GM12878 (cell line): ENCODE data around the gene TCF7L2. TPM values are rescaled to one million over a fixed set of nuclear protein-coding genes. Genes with fewer than 3 reads are reported as not detected.

ENCODE experiments used
- ATAC-seq: fragments of 200-7000 bp; cut with Tn5 transposase; 3 replicates; pipeline ENCODE4 v1.9.1; 2020; ENCODE audit warnings: mild to moderate bottlenecking, moderate library complexity
- BruUV-seq: library from RNA; stranded (reverse); fragments of 400-500 nt; replicated peaks from 2 replicates; lab custom pipeline; 2021; lab: Mats Ljungman, UMichigan
- CTCF ChIA-PET: fragments of 300-600 bp; sonication (Branson Sonifier 250); formaldehyde crosslinking; extraction: SDS; loops from one replicate; lab custom pipeline; 2021; ENCODE audit warnings: inconsistent platforms; lab: Yijun Ruan, JAX
- POLR2A ChIA-PET: fragments of 350-600 bp; formaldehyde crosslinking; extraction: SDS; loops from one replicate; lab custom pipeline; 2021; ENCODE audit warnings: inconsistent platforms; lab: Charles Lee
- RAD21 ChIA-PET: fragments of 300-600 bp; sonication (Branson Sonifier 250); formaldehyde crosslinking; loops from one replicate; lab custom pipeline; 2023; ENCODE audit warnings: antibody characterized with exemption; ENCODE audit not compliant: unreplicated experiment; lab: Charles Lee
- SMC1A ChIA-PET: fragments of 300-600 bp; sonication (Branson Sonifier 250); formaldehyde crosslinking; loops from one replicate; lab custom pipeline; 2023; ENCODE audit not compliant: unreplicated experiment, uncharacterized antibody; lab: Charles Lee
- DNase-seq: peaks from one replicate; pipeline ENCODE4 v3.0.0-alpha.2; 2011; ENCODE audit warnings: low read depth, low spot score
- FAIRE-seq: peaks from 3 replicates; lab custom pipeline; 2011; peaks lifted over from hg19 to GRCh38; lab: Jason Lieb, UNC
- H2AFZ ChIP-seq: 2 replicates; pipeline ENCODE4 v1.6.0; 2011; ENCODE audit warnings: low read depth, low read length, control low read depth; ENCODE audit not compliant: control insufficient read depth
- H3K27ac ChIP-seq: 2 replicates; pipeline ENCODE4 v1.5.1; 2011; ENCODE audit warnings: control low read depth; ENCODE audit not compliant: control insufficient read depth, insufficient read depth
- H3K27me3 ChIP-seq, 2 experiments: replicated peaks in 1 of 2; 2 replicates each; pipeline versions ENCODE4 v1.6.0 to v1.6.1; 2011; ENCODE audit warnings: low read length in 1 of 2; ENCODE audit not compliant: control insufficient read depth in 2 of 2, insufficient read depth in 2 of 2
- H3K36me3 ChIP-seq, 2 experiments: 2 replicates each; pipeline ENCODE4 v1.5.1; 2011; ENCODE audit warnings: low read length in 1 of 2; ENCODE audit not compliant: control insufficient read depth in 2 of 2, insufficient read depth in 2 of 2
- H3K4me1 ChIP-seq: 2 replicates; pipeline ENCODE4 v1.6.1; 2011; ENCODE audit warnings: mild to moderate bottlenecking, low read length, moderate library complexity, mixed read lengths; ENCODE audit not compliant: control insufficient read depth, insufficient read depth
- H3K4me2 ChIP-seq: 2 replicates; pipeline ENCODE4 v1.6.0; 2011; ENCODE audit warnings: control low read depth; ENCODE audit not compliant: control insufficient read depth, insufficient read depth
- H3K4me3 ChIP-seq: fragments of 200-600 bp; sonication (generic); 2 replicates; pipeline ENCODE4 v1.5.1; 2016
- H3K79me2 ChIP-seq: 2 replicates; pipeline ENCODE4 v1.6.0; 2011; ENCODE audit warnings: low read length; ENCODE audit not compliant: control insufficient read depth, insufficient read depth
- H3K9ac ChIP-seq: 2 replicates; pipeline ENCODE4 v1.8.0; 2011; ENCODE audit warnings: low read length, control low read depth, mixed read lengths; ENCODE audit not compliant: control insufficient read depth, insufficient read depth
- H3K9me3 ChIP-seq: replicated peaks from 3 replicates; pipeline ENCODE4 v1.5.1; 2011; ENCODE audit warnings: mild to moderate bottlenecking, low read length; ENCODE audit not compliant: control insufficient read depth, insufficient read depth
- H4K20me1 ChIP-seq: 2 replicates; pipeline ENCODE4 v1.6.0; 2011; ENCODE audit not compliant: control insufficient read depth, insufficient read depth
- CHD2 ChIP-seq: IDR thresholded peaks from 2 replicates; pipeline ENCODE4 v1.6.1; 2011; ENCODE audit warnings: low read depth, low read length, improper control_type of control experiment, borderline replicate concordance
- CUX1 ChIP-seq: IDR thresholded peaks from 2 replicates; pipeline ENCODE4 v1.6.1; 2012; ENCODE audit warnings: improper control_type of control experiment, low read depth, low read length; ENCODE audit not compliant: insufficient replicate concordance
- E2F8 ChIP-seq: fragments of 450-650 bp; IDR thresholded peaks from 2 replicates; pipeline ENCODE4 v1.6.1; 2018; ENCODE audit warnings: mild to moderate bottlenecking, low read depth, moderate library complexity; ENCODE audit not compliant: partially characterized antibody
- FOS ChIP-seq: IDR thresholded peaks from 3 replicates; pipeline ENCODE4 v1.6.1; 2011; ENCODE audit warnings: borderline replicate concordance; ENCODE audit not compliant: insufficient read length; ENCODE audit errors: extremely low read depth
- NRF1 ChIP-seq: conservative IDR thresholded peaks from 2 replicates; pipeline ENCODE4 v1.6.1; 2011; ENCODE audit warnings: mild to moderate bottlenecking, low read depth, low read length, improper control_type of control experiment
- POLR2AphosphoS5 ChIP-seq: IDR thresholded peaks from 2 replicates; pipeline ENCODE4 v1.6.1; 2011; ENCODE audit warnings: mild to moderate bottlenecking, low read length, inconsistent platforms
- REST ChIP-seq: IDR thresholded peaks from 2 replicates; pipeline ENCODE4 v1.6.1; 2012; ENCODE audit warnings: mild to moderate bottlenecking, low read depth, low read length
- STAT3 ChIP-seq: IDR thresholded peaks from 2 replicates; pipeline ENCODE4 v1.6.1; 2011; ENCODE audit warnings: low read depth, low read length, improper control_type of control experiment
- WRNIP1 ChIP-seq: IDR thresholded peaks from 2 replicates; pipeline ENCODE4 v1.6.1; 2011; ENCODE audit warnings: low read depth, low read length, improper control_type of control experiment, borderline replicate concordance
- ZNF274 ChIP-seq: IDR thresholded peaks from one replicate; pipeline ENCODE4 v1.8.0; 2011; ENCODE audit not compliant: insufficient read length, insufficient read depth
- in situ Hi-C: fragments of 300-500 bp; cut with MboI; formaldehyde crosslinking; loops from 9 replicates; pipeline ENCODE4 v1.14.3; 2018; ENCODE audit warnings: mixed read lengths
- intact Hi-C: fragments of 100-400 bp; cut with micrococcal nuclease; formaldehyde crosslinking; loops from one replicate; pipeline ENCODE4 v1.14.2; 2022; ENCODE audit not compliant: unreplicated experiment
- polyA plus RNA-seq, 11 experiments: library from polyadenylated mRNA; depleted of rRNA in 4 of 11; unstranded in 6 of 11; stranded (reverse) in 5 of 11; fragments of >200 nt; fragmentation: Nextera tagmentation in 4 of 11; fragmentation: Illumina TruSeq in 1 of 11; extraction: Ambion mirVana in 4 of 11; extraction: Trizol in 1 of 11; gene quantifications; 1 replicate in 1 of 11; 2 replicates in 10 of 11; pipeline versions ENCODE4 v1.2.1 to v1.2.3, GENCODE V29; 2011 to 2016; ENCODE audit warnings: inconsistent platforms in 2 of 11, missing spikeins in 2 of 11, low read depth in 1 of 11
- total RNA-seq, 4 experiments: library from RNA; depleted of rRNA in 3 of 4; stranded (reverse); fragments of >200 nt in 3 of 4; fragmentation: Illumina TruSeq in 1 of 4; extraction: Trizol in 1 of 4; gene quantifications; 2 replicates each; pipeline versions ENCODE4 v1.2.1 to v1.2.3, GENCODE V29; 2013 to 2021
- TF ChIP-seq, protein P1 (sequence below): fragments of 450-650 bp; IDR thresholded peaks from 2 replicates; pipeline ENCODE4 v1.6.1; 2016; ENCODE audit warnings: mild to moderate bottlenecking

Gene TCF7L2
- total and polyA plus RNA-seq, 10 of the 15 experiments (the other 5 are each of a cell fraction or from before 2014, with no cell fraction given): 0.02 to 1.1 (median 0.35) TPM; not detected in 4

- H3K4me3 ChIP-seq: no peak overlapping the region
- no peak overlapping the region for H3K4me2 ChIP-seq
- no peak for ATAC-seq
- no peaks in the 10 kb centered on the region for H3K4me1 ChIP-seq
- H3K36me3 ChIP-seq: no peaks in the 10 kb centered on the region
- intact Hi-C loops: no loop called here
- no peak overlapping the region for H3K9ac ChIP-seq
- peaks cover 0 to under 1% of the 10 kb centered on the region in 2 experiments; a peak in 2 of 4 replicates for H3K27me3 ChIP-seq
- no TSS peak for BruUV-seq
- no peak for DNase-seq
- no peaks in the 10 kb centered on the region for H4K20me1 ChIP-seq
- POLR2A ChIA-PET: interaction anchor here (0.6 kb wide), 1 partner anchor 413 kb away, joined by 4 read pairs; no protein-coding TSS in a partner anchor
- H3K9me3 ChIP-seq: no peaks in the 10 kb centered on the region; the same call in 2 of the 3 replicates
- no peak overlapping the region for H2AFZ ChIP-seq
- no peak overlapping the region for H3K27ac ChIP-seq
- no peaks in the 10 kb centered on the region for H3K79me2 ChIP-seq
- no peak for FAIRE-seq
- CTCF ChIA-PET: no interaction called here
- in situ Hi-C loops: no loop called here
- RAD21 ChIA-PET: no interaction called here
- SMC1A ChIA-PET: no interaction called here
- TF ChIP-seq NRF1: no peak
- no peak for TF ChIP-seq E2F8
- TF ChIP-seq REST: no peak
- TF ChIP-seq CUX1: no peak
- TF ChIP-seq CHD2: no peak
- no peak for TF ChIP-seq WRNIP1
- TF ChIP-seq FOS: no peak
- TF ChIP-seq, protein P1, sequence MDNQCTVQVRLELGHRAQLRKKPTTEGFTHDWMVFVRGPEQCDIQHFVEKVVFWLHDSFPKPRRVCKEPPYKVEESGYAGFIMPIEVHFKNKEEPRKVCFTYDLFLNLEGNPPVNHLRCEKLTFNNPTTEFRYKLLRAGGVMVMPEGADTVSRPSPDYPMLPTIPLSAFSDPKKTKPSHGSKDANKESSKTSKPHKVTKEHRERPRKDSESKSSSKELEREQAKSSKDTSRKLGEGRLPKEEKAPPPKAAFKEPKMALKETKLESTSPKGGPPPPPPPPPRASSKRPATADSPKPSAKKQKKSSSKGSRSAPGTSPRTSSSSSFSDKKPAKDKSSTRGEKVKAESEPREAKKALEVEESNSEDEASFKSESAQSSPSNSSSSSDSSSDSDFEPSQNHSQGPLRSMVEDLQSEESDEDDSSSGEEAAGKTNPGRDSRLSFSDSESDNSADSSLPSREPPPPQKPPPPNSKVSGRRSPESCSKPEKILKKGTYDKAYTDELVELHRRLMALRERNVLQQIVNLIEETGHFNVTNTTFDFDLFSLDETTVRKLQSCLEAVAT: no peak
- TF ChIP-seq ZNF274: no peak
- no peak for TF ChIP-seq STAT3
- no peak for TF ChIP-seq POLR2AphosphoS5
These were observed 136.2 kb downstream of the TCF7L2 start for GRCh38 chr10:113086282-113086681.
